Medulla oblongata (tissue), 1 donor: ENCODE measurements around the gene CRPPA.
A peak's percentile ranks its signal among the peaks of the same experiment; 100 is the strongest.
"Not testable (repeated sequence)": the region's sequence is repeated elsewhere in the genome, so short reads cannot be mapped to it uniquely, and the experiment has no call there.

Experiments
- DNase-seq: peaks from one replicate; pipeline ENCODE4 v3.0.0-alpha.2; 2015; ENCODE audit errors: extremely low spot score

CRPPA gene

GRCh38 chr7:16421333-16422102 is at the start of gene CRPPA:
TSS of gene CRPPA (minus strand) at chr7:16421538. CDS start at chr7:16421322, 216 bp downstream.
- DNase-seq = peak; percentile 31

GRCh38 chr7:16465469-16466361 is 44.4 kb upstream of the CRPPA start, which contains the start of gene SOSTDC1:
TSS of gene SOSTDC1 (minus strand) at chr7:16465738. CDS start at chr7:16465668, 70 bp downstream.
- DNase-seq = no peak

- DNase-seq = no peak
These were observed 42.8 kb upstream of the CRPPA start for GRCh38 chr7:16463949-16464715.

DNA sequence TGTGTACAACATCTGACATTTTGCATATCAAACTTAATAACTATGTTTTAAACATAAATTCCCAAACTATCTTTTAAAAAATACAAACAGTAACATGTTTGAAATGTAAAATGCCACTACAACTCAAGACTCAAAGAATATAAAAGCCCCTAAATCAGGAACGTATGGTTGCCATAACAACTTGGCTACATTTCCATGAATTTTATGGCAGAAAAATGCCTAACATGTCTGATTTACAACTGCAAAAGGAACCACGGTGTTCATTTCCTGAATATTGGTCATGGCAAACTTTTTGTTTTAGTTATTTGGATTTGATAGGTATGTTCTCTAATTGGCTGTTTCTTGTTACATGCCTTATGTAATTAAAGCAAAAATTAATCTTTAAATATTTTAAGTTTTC is 42.2 kb upstream of the CRPPA start:
- DNase-seq = no peak

- DNase-seq = no peak
These were observed 41.1 kb upstream of the CRPPA start for GRCh38 chr7:16462431-16462889.

- DNase-seq = no peak
These were observed 39.6 kb upstream of the CRPPA start for GRCh38 chr7:16460789-16461493.

DNA sequence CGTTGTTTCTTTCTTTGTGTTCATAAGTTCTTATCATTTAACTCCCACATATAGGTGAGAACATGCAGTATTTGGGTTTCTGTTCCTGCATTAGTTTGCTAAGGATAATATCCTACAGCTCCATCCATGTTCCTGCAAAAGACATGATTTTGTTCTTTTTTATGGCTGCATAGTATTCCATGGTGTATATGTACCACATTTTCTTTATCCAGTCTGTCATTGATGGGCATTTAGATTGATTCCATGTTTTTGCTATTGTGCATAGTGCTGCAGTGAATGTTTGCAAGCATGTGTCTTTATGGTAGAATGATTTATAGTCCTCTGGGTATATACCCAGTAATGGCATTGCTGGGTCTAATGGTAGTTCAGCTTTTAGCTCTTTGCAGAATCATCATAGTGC is 35.0 kb upstream of the CRPPA start:
- DNase-seq = not testable (repeated sequence)

GRCh38 chr7:16455591-16455990 is 34.3 kb upstream of the CRPPA start:
- no peak for DNase-seq

GRCh38 chr7:16450366-16450765 is 29.0 kb upstream of the CRPPA start:
- DNase-seq = no peak

- no peak for DNase-seq
These were observed 26.5 kb upstream of the CRPPA start for GRCh38 chr7:16447876-16448275.

GRCh38 chr7:16446508-16446907 is 25.2 kb upstream of the CRPPA start:
- DNase-seq = no peak

GRCh38 chr7:16443871-16444270 is 22.5 kb upstream of the CRPPA start:
- not testable (repeated sequence) for DNase-seq

GRCh38 chr7:16438988-16439387 is 17.6 kb upstream of the CRPPA start:
- DNase-seq = no peak

DNA sequence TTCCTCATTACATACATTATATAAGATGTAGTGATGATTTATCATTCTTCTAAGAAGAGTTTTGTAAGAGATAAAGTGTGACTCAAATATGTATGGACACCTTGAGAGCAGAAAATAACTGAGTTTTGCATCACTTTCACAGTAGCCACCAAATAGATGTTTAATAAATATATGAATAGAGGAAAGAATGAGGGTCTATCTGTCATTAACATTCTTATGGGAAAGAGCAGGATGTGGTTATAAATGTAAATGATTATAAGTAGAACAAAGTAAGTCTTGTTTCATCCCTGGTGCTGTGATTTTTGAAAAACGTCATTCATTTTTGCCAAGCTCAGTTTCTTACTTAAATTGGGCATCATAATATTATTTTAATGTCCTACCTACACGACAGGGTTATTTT is 15.0 kb upstream of the CRPPA start:
- DNase-seq = no peak

DNA sequence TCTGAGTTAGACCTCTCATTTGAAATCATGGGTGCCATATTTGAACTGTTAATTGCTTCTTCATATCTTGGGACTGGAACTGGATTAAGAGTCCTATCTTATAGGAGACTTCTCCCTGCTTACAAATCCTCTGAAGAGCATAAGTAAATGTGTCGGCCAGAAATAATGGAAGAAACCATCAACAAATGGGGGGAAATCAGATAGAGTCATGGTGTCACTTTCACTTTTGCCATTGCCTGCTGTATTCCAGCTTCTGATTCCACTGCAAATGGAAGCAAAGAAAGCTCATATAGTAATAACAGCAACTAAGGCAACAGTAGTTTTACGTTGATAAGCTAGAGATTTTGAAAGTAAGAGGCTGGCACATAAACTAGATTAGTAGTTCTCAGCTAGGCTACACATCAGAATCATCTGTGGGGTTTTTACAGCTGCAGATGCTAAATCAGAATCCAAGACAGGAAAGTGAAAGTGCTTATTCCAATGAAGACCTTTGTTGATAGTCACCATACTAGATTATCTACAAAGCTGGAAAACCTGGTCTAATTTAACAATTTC is 12.3 kb upstream of the CRPPA start:
- DNase-seq = no peak

DNA sequence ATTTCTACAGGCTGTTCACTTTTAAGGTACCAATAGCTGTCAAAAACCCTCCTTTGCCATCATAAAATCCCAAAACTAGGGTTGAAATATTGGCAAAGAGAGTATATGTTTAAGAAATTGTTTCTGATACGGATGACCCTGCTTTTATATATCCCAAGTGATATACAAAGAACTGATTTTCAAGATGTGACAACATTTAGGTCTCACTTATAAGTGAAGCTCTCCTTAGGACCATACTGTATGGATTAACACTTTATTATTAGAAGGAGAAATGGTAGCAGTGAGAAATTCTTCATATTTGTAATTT is 11.0 kb upstream of the CRPPA start:
- no peak for DNase-seq

DNA sequence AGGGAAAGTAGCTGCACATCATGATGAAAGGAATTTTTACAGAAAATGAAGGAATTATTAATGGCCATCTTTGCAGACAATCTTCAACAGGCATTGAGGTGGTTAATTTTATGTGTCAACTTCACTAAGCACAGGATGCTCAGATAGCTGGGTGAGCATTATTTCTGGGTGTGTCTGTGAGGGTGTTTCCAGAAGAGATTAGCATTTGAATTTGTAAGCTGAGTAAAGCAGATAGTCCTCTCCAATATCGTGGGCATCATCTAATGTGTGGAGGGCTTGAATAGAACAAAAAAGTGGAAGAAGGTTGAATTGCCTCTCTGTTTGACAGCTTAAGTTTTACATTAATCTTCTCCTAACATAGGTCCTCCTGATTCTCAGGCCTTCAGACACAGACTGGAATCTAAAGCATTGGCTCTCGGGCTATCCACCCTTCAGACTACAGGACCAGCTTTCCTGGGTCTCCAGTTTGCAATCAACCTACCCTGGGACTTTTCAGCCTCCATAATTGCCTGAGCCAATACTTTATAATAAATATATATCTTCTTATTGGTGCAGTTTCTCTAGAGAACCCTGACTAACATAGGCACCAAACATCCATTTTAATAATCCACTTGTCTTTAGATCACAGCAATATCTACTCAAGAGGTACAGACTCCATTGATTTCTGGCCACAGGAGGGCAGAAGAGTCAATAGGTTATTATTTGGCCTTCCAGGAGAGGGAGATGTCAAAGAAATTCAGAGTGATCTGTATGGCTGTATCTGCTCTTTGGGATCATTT is 10.5 kb upstream of the CRPPA start:
- DNase-seq = peak; percentile 82

DNA sequence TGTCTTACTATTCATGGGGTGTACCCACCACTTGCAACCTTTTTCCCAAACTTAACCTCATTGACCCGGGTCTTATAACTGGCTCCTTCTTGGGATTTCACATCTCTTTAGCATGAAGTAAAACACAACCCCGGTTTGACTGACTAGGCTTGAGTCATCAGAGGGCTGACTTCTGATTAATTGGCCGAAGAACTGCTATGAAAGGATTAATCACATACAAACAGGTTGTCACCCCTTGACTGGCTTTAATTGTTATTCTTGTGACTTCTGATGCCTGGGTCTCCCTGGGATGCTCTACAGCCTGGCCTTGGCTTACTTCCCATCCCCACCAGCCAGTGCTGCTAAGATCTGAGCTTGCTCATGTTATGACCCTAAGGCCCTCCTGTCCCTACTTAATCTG is 8.8 kb upstream of the CRPPA start:
- no peak for DNase-seq

DNA sequence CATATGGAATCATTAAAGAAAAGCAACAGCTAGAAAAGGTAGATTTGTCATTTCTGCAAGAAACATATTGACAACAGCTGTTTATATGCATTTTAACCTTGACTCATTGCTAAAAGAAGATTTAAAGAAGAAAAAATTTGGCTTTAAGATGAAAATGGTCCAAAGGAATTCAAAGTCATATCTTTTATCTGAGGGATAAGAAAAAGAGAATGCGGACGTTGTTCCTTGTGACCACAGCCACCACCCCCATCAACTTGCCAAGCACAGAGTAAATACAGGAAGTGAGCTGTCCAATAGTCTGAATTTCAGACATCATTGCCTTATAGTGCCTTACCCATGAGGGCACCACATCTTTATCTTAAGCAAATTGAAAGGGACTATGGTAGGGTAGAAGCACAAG is 7.3 kb upstream of the CRPPA start:
- DNase-seq = no peak

- no peak for DNase-seq
These were observed 6.8 kb upstream of the CRPPA start for GRCh38 chr7:16428182-16428581.
